GM12891 (cell line): ENCODE data around the gene VCL.

ENCODE experiments used
- POLR2A ChIP-seq: IDR thresholded peaks from 2 replicates; pipeline ENCODE4 v1.6.1; 2011; ENCODE audit warnings: low read depth, low read length, control low read depth
- POLR2AphosphoS5 ChIP-seq: IDR thresholded peaks from 2 replicates; pipeline ENCODE4 v1.6.1; 2011; ENCODE audit warnings: low read depth, low read length, control low read depth

GRCh38 chr10:74107391-74107790, 109.5 kb downstream of the VCL start:
- no peak for TF ChIP-seq POLR2A
- no peak for TF ChIP-seq POLR2AphosphoS5
